Upper lobe of right lung (tissue), 1 donor: ENCODE results near the gene DENND5A. TPM values are rescaled to one million over a fixed set of nuclear protein-coding genes. Genes with fewer than 3 reads are reported as not detected.
"Not testable (repeated sequence)": the region's sequence is repeated elsewhere in the genome, so short reads cannot be mapped to it uniquely, and the experiment has no call there.

ENCODE experiments used
- ATAC-seq: fragments of 200-7000 bp; cut with Tn5 transposase; one replicate; pipeline ENCODE4 v1.9.1; 2020; ENCODE audit warnings: mild to moderate bottlenecking, moderate library complexity
- DNase-seq: peaks from one replicate; pipeline ENCODE4 v3.0.0-alpha.2; 2020
- H3K27ac ChIP-seq: fragments of 200-600 bp; one replicate; pipeline ENCODE4 v1.8.0; 2022
- H3K27me3 ChIP-seq: fragments of 200-600 bp; one replicate; pipeline ENCODE4 v1.8.0; 2022; ENCODE audit warnings: mild to moderate bottlenecking
- H3K36me3 ChIP-seq: fragments of 200-600 bp; one replicate; pipeline ENCODE4 v1.8.0; 2022
- H3K4me1 ChIP-seq: fragments of 200-600 bp; one replicate; pipeline ENCODE4 v1.8.0; 2022
- H3K4me3 ChIP-seq: fragments of 200-600 bp; one replicate; pipeline ENCODE4 v1.8.0; 2022; ENCODE audit warnings: mild to moderate bottlenecking
- H3K9me3 ChIP-seq: fragments of 200-600 bp; one replicate; pipeline ENCODE4 v1.8.0; 2022
- intact Hi-C: fragments of 100-400 bp; cut with DNase I; formaldehyde crosslinking; loops from one replicate; pipeline ENCODE4 v1.11.0; 2022
- total RNA-seq: library from RNA; stranded (reverse); fragmentation: NEBNext Ultra II Directional; extraction: Animal tissue kit (Norgen Biotek cat#: 25700); gene quantifications from one replicate; pipeline ENCODE4 v1.2.1, GENCODE V29; 2021
- TF ChIP-seq, protein P1 (sequence below): fragments of 200-600 bp; IDR thresholded peaks from one replicate; pipeline ENCODE4 v1.8.0; 2022; ENCODE audit warnings: antibody characterized with exemption
- donor health status: DM: no; HTN: yes; CAD: no; lungs with severe emphysema.

DENND5A gene
- total RNA-seq, 1 donor from 2014 or later: 90.8 TPM

DNA sequence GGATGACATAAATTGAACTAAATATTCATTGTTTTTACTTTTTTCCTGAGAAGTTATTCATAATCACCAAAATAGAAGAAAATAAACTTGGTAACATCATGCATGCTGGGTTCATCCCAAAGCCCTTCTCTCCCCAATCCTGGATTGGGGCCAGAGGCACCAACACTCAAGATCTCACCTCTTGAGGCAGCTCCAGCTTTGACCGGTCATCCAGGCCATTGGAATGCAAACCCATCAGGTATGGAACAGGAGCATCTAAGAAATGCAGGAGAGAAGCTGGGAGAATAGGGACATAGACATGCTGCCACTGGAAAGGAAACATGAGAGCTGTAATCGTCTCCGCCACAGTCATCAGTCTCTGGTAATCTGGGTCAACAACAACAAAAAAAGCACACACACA is 71.8 kb downstream of the DENND5A start:
- no peak overlapping the region for H3K27ac ChIP-seq

DNA sequence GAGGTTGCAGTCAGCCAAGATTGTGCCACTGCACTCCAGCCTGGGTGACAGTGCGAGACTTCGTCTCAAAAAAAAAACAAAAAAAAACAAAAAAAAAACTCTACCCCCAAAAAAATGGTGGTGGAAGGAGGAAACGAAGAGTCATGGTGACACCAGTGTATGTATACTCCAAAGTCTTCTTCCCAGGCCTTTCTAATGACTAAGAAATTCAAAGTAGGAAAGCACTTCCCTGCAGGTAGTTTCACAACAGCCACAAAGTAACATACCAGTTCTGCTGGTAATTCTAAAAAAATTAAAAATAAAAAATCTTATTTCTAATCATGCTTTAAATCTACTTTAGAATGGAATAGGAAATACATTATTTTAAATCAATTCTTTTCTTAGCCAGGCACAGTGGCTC is 72.6 kb downstream of the DENND5A start:
- Histone ChIP-seq H3K4me1 (no peaks in the 10 kb centered on the region), H3K27ac (no peak overlapping the region), H3K36me3 (peaks cover 5% of the 10 kb centered on the region), H3K9me3 (no peaks in the 10 kb centered on the region), H3K4me3 (no peak overlapping the region), H3K27me3 (no peaks in the 10 kb centered on the region)
- DNase-seq: no peak
- TF ChIP-seq, protein P1, sequence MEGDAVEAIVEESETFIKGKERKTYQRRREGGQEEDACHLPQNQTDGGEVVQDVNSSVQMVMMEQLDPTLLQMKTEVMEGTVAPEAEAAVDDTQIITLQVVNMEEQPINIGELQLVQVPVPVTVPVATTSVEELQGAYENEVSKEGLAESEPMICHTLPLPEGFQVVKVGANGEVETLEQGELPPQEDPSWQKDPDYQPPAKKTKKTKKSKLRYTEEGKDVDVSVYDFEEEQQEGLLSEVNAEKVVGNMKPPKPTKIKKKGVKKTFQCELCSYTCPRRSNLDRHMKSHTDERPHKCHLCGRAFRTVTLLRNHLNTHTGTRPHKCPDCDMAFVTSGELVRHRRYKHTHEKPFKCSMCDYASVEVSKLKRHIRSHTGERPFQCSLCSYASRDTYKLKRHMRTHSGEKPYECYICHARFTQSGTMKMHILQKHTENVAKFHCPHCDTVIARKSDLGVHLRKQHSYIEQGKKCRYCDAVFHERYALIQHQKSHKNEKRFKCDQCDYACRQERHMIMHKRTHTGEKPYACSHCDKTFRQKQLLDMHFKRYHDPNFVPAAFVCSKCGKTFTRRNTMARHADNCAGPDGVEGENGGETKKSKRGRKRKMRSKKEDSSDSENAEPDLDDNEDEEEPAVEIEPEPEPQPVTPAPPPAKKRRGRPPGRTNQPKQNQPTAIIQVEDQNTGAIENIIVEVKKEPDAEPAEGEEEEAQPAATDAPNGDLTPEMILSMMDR: no peak
- ATAC-seq: no peak
- intact Hi-C loops: no loop called here

More for the DNA sequence above, 71.8 kb downstream of the DENND5A start:
- Histone ChIP-seq H3K4me3 (no peak overlapping the region), H3K36me3 (peaks cover 5% of the 10 kb centered on the region), H3K9me3 (no peaks in the 10 kb centered on the region), H3K4me1 (no peaks in the 10 kb centered on the region), H3K27me3 (no peaks in the 10 kb centered on the region)
- no peak for DNase-seq
- intact Hi-C loops: no loop called here
- no peak for ATAC-seq
- TF ChIP-seq, protein P1: no peak

DNA sequence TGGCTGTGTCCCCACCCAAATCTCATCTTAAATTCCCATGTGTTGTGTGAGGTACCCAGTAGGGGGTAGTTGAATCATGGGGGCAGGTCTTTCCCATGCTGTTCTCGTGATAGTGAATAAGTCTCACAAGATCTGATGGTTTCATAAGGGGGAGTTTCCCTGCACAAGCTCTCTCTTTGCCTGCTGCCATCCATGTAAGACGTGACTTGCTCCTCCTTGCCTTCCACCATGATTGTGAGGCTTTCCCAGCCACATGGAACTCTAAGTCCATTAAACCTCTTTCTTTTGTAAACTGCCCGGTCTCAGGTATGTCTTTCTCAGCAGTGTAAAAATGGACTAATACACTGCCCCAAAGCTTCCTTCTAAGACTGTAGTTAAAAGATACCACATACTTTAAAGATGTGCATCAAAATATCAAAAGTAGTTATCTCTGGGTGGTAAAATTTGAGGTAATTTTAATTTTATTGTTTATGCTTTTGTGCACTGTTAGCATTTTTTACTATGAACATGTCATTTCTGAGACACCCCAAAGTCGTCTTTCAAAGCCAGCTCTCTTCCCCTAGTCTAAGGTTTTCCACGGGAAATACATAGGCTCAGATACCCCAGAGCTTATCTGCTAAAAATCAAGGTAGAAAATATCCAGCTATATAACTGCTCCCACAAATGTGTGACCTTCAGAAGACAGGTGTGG is 74.7 kb downstream of the DENND5A start:
- H3K27ac ChIP-seq, H3K27me3 ChIP-seq, H3K9me3 ChIP-seq, H3K4me3 ChIP-seq, H3K4me1 ChIP-seq, DNase-seq, ATAC-seq, intact Hi-C loops, H3K36me3 ChIP-seq: not testable (repeated sequence)

DNA sequence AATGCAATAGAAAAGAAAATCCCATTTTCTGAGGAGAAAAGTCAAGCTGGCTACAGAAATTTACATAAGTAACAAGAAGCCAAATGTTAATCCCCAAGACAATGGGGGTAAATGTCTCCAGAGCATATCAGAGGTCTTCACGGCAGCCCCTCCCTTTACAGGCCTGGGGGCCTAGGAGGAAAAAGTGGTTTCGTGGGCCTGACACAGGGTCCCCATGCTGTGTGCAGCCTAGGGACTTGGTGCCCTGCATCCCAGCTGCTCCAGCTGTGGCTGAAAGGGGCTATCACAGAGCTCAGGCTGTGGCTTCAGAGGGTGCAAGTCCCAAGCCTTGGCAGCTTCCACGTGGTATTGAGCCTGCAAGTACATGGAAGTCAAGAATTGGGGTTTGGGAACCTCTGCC is 76.3 kb downstream of the DENND5A start:
- H3K36me3 ChIP-seq, H3K27ac ChIP-seq, H3K4me1 ChIP-seq, H3K27me3 ChIP-seq, H3K9me3 ChIP-seq, DNase-seq, H3K4me3 ChIP-seq, ATAC-seq, intact Hi-C loops: not testable (repeated sequence)

DNA sequence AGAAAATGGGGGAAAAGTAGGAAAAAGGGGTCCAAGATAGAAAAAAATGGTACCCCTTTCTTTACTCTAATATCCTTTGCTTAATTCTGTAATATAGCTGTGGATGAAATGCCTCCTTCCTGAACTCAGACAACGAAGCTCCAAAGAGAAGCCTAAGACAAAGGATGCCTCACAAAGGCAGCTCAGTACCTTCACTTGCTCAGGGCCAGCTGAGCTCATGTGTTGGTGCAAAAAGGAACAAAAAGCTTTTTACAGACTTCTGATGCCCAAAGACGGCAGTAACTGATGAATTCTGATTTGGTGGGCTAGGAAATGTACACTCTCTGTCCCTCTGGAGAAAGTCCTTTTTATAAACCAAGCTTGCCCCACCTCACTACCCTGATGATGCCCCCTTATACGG is 77.5 kb downstream of the DENND5A start:
- Histone ChIP-seq H3K27ac (no peak overlapping the region), H3K4me3 (no peak overlapping the region), H3K36me3 (no peaks in the 10 kb centered on the region), H3K27me3 (no peaks in the 10 kb centered on the region), H3K4me1 (no peaks in the 10 kb centered on the region), H3K9me3 (no peaks in the 10 kb centered on the region)
- TF ChIP-seq, protein P1: no peak
- ATAC-seq (no peak), DNase-seq (no peak)
- intact Hi-C loops: no loop called here

DNA sequence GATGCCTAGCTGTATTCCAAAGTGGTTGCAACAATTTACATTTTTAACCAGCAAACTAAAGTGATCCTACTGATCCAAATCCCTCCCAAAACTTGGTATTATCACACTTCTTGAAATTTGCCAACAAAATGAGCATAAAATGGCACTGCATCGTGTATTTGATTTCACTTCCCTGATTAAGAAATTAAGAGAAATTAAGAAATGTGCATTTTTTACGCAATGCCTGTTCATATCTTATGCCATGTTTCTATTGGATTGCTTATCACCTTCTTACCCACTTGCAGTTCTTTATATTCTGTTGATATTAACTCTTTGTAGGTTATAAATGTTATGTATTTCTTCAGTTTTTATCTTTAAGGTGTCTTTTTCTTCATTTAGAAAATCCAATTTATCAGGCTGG is 80.6 kb downstream of the DENND5A start:
- Histone ChIP-seq H3K4me3 (no peak overlapping the region), H3K27me3 (no peaks in the 10 kb centered on the region), H3K27ac (no peak overlapping the region), H3K9me3 (no peaks in the 10 kb centered on the region), H3K4me1 (no peaks in the 10 kb centered on the region), H3K36me3 (peaks cover 9% of the 10 kb centered on the region)
- DNase-seq: no peak
- TF ChIP-seq, protein P1: no peak
- intact Hi-C loops: no loop called here
- no peak for ATAC-seq
